Transverse colon (tissue), 4 donors: Measurements from ENCODE around the gene DGKH.

Experiments
- POLR2A ChIP-seq: fragments of 450-650 bp; IDR thresholded peaks from one replicate; pipeline ENCODE4 v1.6.1; 2016; ENCODE audit warnings: antibody characterized with exemption, mild to moderate bottlenecking, moderate library complexity
- POLR2AphosphoS5 ChIP-seq, 3 donors: sonication (generic); formaldehyde crosslinking; IDR thresholded peaks; one replicate each; pipeline ENCODE4 v1.6.1; 2016; ENCODE audit warnings: antibody characterized with exemption in 3 of 3
- TF ChIP-seq, protein P1 (sequence below), 5 experiments: fragments of 200-600 bp in 3 of 5; fragments of 450-650 bp in 2 of 5; sonication (generic) in 3 of 5; IDR thresholded peaks; 1 replicate in 2 of 5; 2 replicates in 3 of 5; pipeline ENCODE4 v1.5.1; 2016 to 2017; ENCODE audit warnings: antibody characterized with exemption in 5 of 5, inconsistent platforms in 3 of 5, mild to moderate bottlenecking in 2 of 5, moderate library complexity in 1 of 5

DNA sequence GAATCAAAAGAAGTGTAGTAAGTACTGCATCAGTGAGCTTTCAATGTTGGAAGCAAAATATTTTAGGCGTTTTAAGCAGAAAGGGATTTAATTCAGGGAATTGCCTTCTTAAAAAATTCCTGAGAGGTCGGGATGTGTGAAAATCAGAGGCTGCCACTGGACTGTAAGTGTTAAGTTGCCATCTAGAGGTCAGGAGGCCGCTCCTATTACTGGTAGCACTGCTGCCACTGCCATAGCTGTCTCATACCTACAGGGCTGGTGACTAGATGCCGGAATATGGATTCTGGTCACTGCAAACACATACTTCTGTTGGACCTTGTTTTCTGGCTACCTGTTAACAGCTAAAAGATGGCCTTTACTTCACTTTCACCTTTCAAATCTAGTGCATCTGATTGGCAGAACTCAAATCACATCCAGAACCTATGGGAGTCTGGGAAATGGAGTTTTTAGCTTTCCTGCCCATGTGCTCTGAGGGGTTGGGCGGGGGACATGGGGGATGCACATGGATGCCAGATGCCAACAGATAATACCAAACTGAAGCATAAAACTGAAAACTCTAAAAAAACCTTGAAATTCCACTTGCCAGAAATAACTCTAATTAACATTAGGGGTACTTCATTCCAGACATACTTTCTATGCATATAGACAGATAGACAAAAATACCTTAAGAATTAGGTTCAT lies 29.8 kb downstream of the DGKH start:
- no peak for TF ChIP-seq POLR2A
- TF ChIP-seq, protein P1, sequence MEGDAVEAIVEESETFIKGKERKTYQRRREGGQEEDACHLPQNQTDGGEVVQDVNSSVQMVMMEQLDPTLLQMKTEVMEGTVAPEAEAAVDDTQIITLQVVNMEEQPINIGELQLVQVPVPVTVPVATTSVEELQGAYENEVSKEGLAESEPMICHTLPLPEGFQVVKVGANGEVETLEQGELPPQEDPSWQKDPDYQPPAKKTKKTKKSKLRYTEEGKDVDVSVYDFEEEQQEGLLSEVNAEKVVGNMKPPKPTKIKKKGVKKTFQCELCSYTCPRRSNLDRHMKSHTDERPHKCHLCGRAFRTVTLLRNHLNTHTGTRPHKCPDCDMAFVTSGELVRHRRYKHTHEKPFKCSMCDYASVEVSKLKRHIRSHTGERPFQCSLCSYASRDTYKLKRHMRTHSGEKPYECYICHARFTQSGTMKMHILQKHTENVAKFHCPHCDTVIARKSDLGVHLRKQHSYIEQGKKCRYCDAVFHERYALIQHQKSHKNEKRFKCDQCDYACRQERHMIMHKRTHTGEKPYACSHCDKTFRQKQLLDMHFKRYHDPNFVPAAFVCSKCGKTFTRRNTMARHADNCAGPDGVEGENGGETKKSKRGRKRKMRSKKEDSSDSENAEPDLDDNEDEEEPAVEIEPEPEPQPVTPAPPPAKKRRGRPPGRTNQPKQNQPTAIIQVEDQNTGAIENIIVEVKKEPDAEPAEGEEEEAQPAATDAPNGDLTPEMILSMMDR (IDR thresholded peaks at IDR 0.05): no peak
- no peak for TF ChIP-seq POLR2AphosphoS5 (IDR thresholded peaks at IDR 0.05)
